Panc1 (cell line): ENCODE measurements around the gene RIC1. TPM values are rescaled to one million over a fixed set of nuclear protein-coding genes. Genes with fewer than 3 reads are reported as not detected.

Experiments
- ATAC-seq: fragments of 200-7000 bp; cut with Tn5 transposase; 2 replicates; pipeline ENCODE4 v1.9.1; 2020; ENCODE audit warnings: mild to moderate bottlenecking, moderate library complexity
- BruUV-seq: library from RNA; stranded (reverse); fragments of 400-500 nt; replicated peaks from 2 replicates; lab custom pipeline; 2021; lab: Mats Ljungman, UMichigan
- CTCF ChIA-PET: fragments of 300-600 bp; sonication (Branson Sonifier 250); formaldehyde crosslinking; loops from one replicate; lab custom pipeline; 2022; ENCODE audit warnings: antibody characterized with exemption; lab: Charles Lee
- POLR2A ChIA-PET: fragments of 300-600 bp; sonication (Branson Sonifier 250); formaldehyde crosslinking; loops from one replicate; lab custom pipeline; 2022; ENCODE audit warnings: antibody characterized with exemption; lab: Charles Lee
- DNase-seq: peaks from one replicate; pipeline ENCODE4 v3.0.0-alpha.2; 2010; ENCODE audit warnings: low read depth, low spot score
- H3K27ac ChIP-seq: 2 replicates; pipeline ENCODE4 v1.5.1; 2011; ENCODE audit warnings: mild to moderate bottlenecking, low read length, inconsistent platforms
- H3K27me3 ChIP-seq: fragments of 200-500 bp; sonication (Bioruptor generic); 2 replicates; pipeline ENCODE4 v1.6.0; 2014; ENCODE audit warnings: low read length, inconsistent platforms; ENCODE audit not compliant: control insufficient read depth, insufficient read depth
- H3K36me3 ChIP-seq: fragments of 200-500 bp; sonication (Bioruptor generic); 2 replicates; pipeline ENCODE4 v1.5.1; 2014; ENCODE audit warnings: inconsistent platforms, mild to moderate bottlenecking, low read length, moderate library complexity; ENCODE audit not compliant: control insufficient read depth, insufficient read depth
- H3K4me1 ChIP-seq: 2 replicates; pipeline ENCODE4 v1.5.1; 2011; ENCODE audit warnings: inconsistent platforms, mild to moderate bottlenecking, low read length, moderate library complexity; ENCODE audit not compliant: control insufficient read depth, insufficient read depth
- H3K4me3 ChIP-seq, 2 experiments: 2 replicates each; pipeline ENCODE4 v1.5.1; 2011 to 2012; ENCODE audit warnings: low read depth in 2 of 2, low read length in 2 of 2, mild to moderate bottlenecking in 2 of 2, inconsistent platforms in 1 of 2, moderate library complexity in 1 of 2
- H3K9me3 ChIP-seq: fragments of 200-500 bp; sonication (Bioruptor generic); 2 replicates; pipeline ENCODE4 v1.5.1; 2014; ENCODE audit warnings: low read depth, mild to moderate bottlenecking, inconsistent platforms, low read length, moderate library complexity; ENCODE audit not compliant: control insufficient read depth, insufficient read depth
- CTCF ChIP-seq: fragments of 450-650 bp; IDR thresholded peaks from 2 replicates; pipeline ENCODE4 v1.5.1; 2017; ENCODE audit warnings: mild to moderate bottlenecking
- POLR2AphosphoS5 ChIP-seq: IDR thresholded peaks from 2 replicates; pipeline ENCODE4 v1.6.1; 2012; ENCODE audit warnings: mild to moderate bottlenecking, low read depth, low read length, moderate library complexity
- REST ChIP-seq, 2 experiments: IDR thresholded peaks; 2 replicates each; pipeline ENCODE4 v1.6.1; 2011 to 2012; ENCODE audit warnings: low read depth in 2 of 2, control low read depth in 1 of 2, low read length in 1 of 2, mild to moderate bottlenecking in 1 of 2, moderate library complexity in 1 of 2; ENCODE audit not compliant: insufficient read depth in 1 of 2
- SIN3A ChIP-seq: IDR thresholded peaks from 2 replicates; pipeline ENCODE4 v1.6.1; 2012; ENCODE audit warnings: low read depth, mild to moderate bottlenecking, low read length, moderate library complexity, borderline replicate concordance; ENCODE audit not compliant: insufficient read depth
- TCF7L2 ChIP-seq: IDR thresholded peaks from 2 replicates; pipeline ENCODE4 v1.6.1; 2011; ENCODE audit warnings: mild to moderate bottlenecking, low read depth, low read length, inconsistent platforms
- in situ Hi-C: cut with HindIII; loops from 2 replicates; pipeline ENCODE4 v1.10.0; 2016; ENCODE audit warnings: low sequenced_read_pairs, low pct_unique_long_range_greater_than_20kb
- intact Hi-C: fragments of 100-400 bp; cut with micrococcal nuclease; formaldehyde crosslinking; loops from one replicate; pipeline ENCODE4 v1.10.0; 2022; ENCODE audit not compliant: unreplicated experiment
- total RNA-seq: library from RNA; stranded (reverse); gene quantifications from one replicate; pipeline ENCODE4 v1.2.1, GENCODE V29; 2021; ENCODE audit not compliant: unreplicated experiment

Gene RIC1
- total RNA-seq, 1 experiment from 2014 or later, result 7.0 TPM

DNA sequence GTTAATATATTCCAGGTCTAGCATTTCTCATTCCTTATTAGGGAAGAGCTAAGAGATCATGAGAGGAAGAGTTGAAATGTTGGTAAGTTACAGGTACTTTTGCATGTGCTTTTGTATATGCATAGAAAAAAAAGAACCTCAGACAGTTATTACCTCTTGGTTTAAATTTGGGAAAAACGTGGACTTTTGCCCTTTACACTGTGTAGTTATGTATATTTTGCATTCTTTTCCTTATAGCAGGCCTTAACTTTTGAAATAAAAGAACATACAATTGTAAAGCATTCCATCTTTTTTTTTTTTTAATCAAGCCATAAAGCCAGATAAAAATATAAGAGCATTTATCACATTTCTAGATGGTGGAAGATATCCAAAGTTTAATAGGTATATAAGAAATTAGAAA lies 61.4 kb downstream of the RIC1 start:
- POLR2A ChIA-PET, result no interaction called here
- DNase-seq, result no peak

GRCh38 chr9:5695860-5696259 lies 67.0 kb downstream of the RIC1 start:
- Histone ChIP-seq H3K27ac (no peak overlapping the region), H3K27me3 (no peaks in the 10 kb centered on the region), H3K4me3 (no peak overlapping the region), H3K4me1 (no peaks in the 10 kb centered on the region), H3K36me3 (no peaks in the 10 kb centered on the region), H3K9me3 (no peaks in the 10 kb centered on the region)
- ATAC-seq, result no peak
- TF ChIP-seq POLR2AphosphoS5 (no peak), REST (IDR thresholded peaks at IDR 0.05; ENCODE audit: insufficient read depth in 1 of 2, low read depth in 2 of 2, low read length in 1 of 2) (no peak), TCF7L2 (no peak), CTCF (no peak), SIN3A (no peak)
- in situ Hi-C loops (no loop called here), intact Hi-C loops (no loop called here)
- DNase-seq, result no peak
- POLR2A ChIA-PET, result no interaction called here
- CTCF ChIA-PET, result no interaction called here
- no TSS peak for BruUV-seq

More for the DNA sequence above, 61.4 kb downstream of the RIC1 start:
- no peaks in the 10 kb centered on the region for H3K27me3 ChIP-seq
- no peaks in the 10 kb centered on the region for H3K36me3 ChIP-seq
- no peak for TF ChIP-seq SIN3A
- no peak for TF ChIP-seq CTCF
- TF ChIP-seq POLR2AphosphoS5, result no peak
- TF ChIP-seq REST (IDR thresholded peaks at IDR 0.05; ENCODE audit: insufficient read depth in 1 of 2, low read depth in 2 of 2, low read length in 1 of 2), result no peak
- no peak overlapping the region for H3K27ac ChIP-seq
- H3K9me3 ChIP-seq, result no peaks in the 10 kb centered on the region
- in situ Hi-C loops, result no loop called here
- CTCF ChIA-PET, result no interaction called here
- no peak for ATAC-seq
- intact Hi-C loops, result no loop called here
- no TSS peak for BruUV-seq
- no peak overlapping the region for H3K4me3 ChIP-seq
- no peaks in the 10 kb centered on the region for H3K4me1 ChIP-seq
